Stimulated activated CD8-positive, alpha-beta memory T cell treated with anti-CD3 and anti-CD28 coated beads, Interleukin-15, amount 100 ng/mL, for 1 hour (primary cell): Measurements from ENCODE around the gene AUTS2.
A peak's percentile ranks its signal among the peaks of the same experiment; 100 is the strongest.
"Not testable (repeated sequence)": the region's sequence is repeated elsewhere in the genome, so short reads cannot be mapped to it uniquely, and the experiment has no call there.

Source experiments
- DNase-seq: peaks from one replicate; pipeline ENCODE4 v3.0.0-alpha.2; 2020; ENCODE audit warnings: low read depth

Gene AUTS2

GRCh38 chr7:70634610-70635068 is 1036.4 kb downstream of the AUTS2 start:
- DNase-seq: no peak

GRCh38 chr7:70635633-70636032 is 1037.4 kb downstream of the AUTS2 start:
- no peak for DNase-seq

GRCh38 chr7:70636169-70636568 is 1037.9 kb downstream of the AUTS2 start:
- no peak for DNase-seq

GRCh38 chr7:70637726-70638125 is 1039.5 kb downstream of the AUTS2 start:
- DNase-seq: no peak

GRCh38 chr7:70638158-70639107 is 1040.2 kb downstream of the AUTS2 start:
- no peak for DNase-seq

GRCh38 chr7:70640266-70640833 is 1042.1 kb downstream of the AUTS2 start:
- DNase-seq: no peak

- DNase-seq: no peak
Measured at GRCh38 chr7:70641882-70642281, 1043.6 kb downstream of the AUTS2 start.

- DNase-seq: no peak
Measured at GRCh38 chr7:70645279-70645678, 1047.0 kb downstream of the AUTS2 start.

GRCh38 chr7:70645876-70646351 is 1047.6 kb downstream of the AUTS2 start:
- DNase-seq: no peak

GRCh38 chr7:70646536-70647248 is 1048.4 kb downstream of the AUTS2 start:
- no peak for DNase-seq

- peak; percentile 63 for DNase-seq
Measured at GRCh38 chr7:70647801-70648498, 1049.7 kb downstream of the AUTS2 start.

GRCh38 chr7:70648499-70648861 is 1050.2 kb downstream of the AUTS2 start:
- DNase-seq: not testable (repeated sequence)

GRCh38 chr7:70649323-70649722 is 1051.0 kb downstream of the AUTS2 start:
- no peak for DNase-seq

GRCh38 chr7:70654146-70654545 is 1055.9 kb downstream of the AUTS2 start:
- DNase-seq: no peak

- no peak for DNase-seq
Measured at GRCh38 chr7:70654979-70655378, 1056.7 kb downstream of the AUTS2 start.

GRCh38 chr7:70655694-70656093 is 1057.4 kb downstream of the AUTS2 start:
- DNase-seq: no peak

- DNase-seq: no peak
Measured at GRCh38 chr7:70657571-70657970, 1059.3 kb downstream of the AUTS2 start.

GRCh38 chr7:70657989-70658632 is 1059.8 kb downstream of the AUTS2 start:
- no peak for DNase-seq

GRCh38 chr7:70659263-70659662 is 1061.0 kb downstream of the AUTS2 start:
- DNase-seq: no peak

GRCh38 chr7:70660154-70660818 is 1062.0 kb downstream of the AUTS2 start:
- no peak for DNase-seq

- no peak for DNase-seq
Measured at GRCh38 chr7:70660819-70661191, 1062.5 kb downstream of the AUTS2 start.
